ENCODE measurements around the gene IARS1.

The IARS1 gene

DNA sequence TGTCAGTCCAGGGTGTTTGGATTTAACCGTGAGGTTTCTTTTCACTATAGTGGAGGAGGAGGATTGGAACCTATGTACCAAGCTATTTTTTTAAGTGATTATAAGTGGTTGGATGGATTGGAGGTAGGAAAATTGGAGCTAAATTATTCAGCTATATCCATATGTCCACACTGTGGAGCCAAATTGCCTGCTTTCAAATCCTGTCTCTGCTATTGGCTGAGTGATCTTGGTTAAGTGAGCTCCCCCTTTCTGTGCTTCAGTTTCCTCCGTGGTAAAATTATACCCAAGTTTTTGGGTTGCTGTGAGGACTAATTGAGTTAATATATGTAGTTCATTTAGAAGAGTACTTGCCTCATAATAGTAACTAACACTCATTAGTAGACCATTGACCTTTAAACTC is 34.7 kb upstream of the IARS1 start:
- no peak overlapping the region for H3K4me3 ChIP-seq (ENCODE audit: low read depth, low read length)
- TF ChIP-seq POLR2A (IDR thresholded peaks at IDR 0.05; ENCODE audit: extremely low read depth, insufficient read length) (no peak), MYC (IDR thresholded peaks at IDR 0.05; ENCODE audit: low read depth, low read length) (no peak), CTCF (IDR thresholded peaks at IDR 0.05; ENCODE audit: low read depth, low read length) (no peak)
- TF ChIP-seq, protein P1, sequence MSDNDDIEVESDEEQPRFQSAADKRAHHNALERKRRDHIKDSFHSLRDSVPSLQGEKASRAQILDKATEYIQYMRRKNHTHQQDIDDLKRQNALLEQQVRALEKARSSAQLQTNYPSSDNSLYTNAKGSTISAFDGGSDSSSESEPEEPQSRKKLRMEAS (IDR thresholded peaks at IDR 0.05; ENCODE audit: low read depth, low read length): no peak
- peak; percentile 47 for DNase-seq (ENCODE audit: low read depth)

DNA sequence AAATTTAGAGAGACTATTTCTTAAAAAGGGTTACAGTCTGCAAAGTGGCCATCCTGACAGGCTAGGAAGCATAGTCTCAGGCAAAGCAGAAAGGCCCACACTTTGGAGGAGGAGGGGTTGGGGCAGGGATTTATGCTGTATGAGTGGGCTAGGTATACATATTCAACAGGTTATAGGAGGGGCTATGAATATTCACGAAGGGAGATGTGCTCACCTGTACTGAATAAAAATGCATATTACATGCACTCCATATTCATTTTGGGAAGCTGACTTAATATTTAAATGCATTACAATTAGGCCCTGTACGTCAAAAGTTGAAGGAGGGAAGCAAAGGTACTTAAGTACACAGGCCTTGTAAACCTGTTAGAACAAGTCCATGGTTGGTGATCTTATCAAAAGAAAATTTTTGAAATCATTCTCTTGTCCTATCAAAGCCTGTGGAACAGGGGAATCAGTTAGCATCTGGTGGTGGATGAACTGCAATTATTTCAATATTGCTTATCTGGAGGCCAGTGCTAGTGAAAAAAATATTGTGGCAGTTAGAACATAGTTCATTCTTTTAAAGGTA is 33.9 kb upstream of the IARS1 start:
- DNase-seq (ENCODE audit: low read depth): no peak
- peak overlapping the region; percentile 90 for H3K4me3 ChIP-seq (ENCODE audit: low read depth, low read length)
- TF ChIP-seq MYC (IDR thresholded peaks at IDR 0.05; ENCODE audit: low read depth, low read length): no peak
- TF ChIP-seq, protein P1 (IDR thresholded peaks at IDR 0.05; ENCODE audit: low read depth, low read length): no peak
- TF ChIP-seq POLR2A (IDR thresholded peaks at IDR 0.05; ENCODE audit: extremely low read depth, insufficient read length): no peak
- TF ChIP-seq CTCF (IDR thresholded peaks at IDR 0.05; ENCODE audit: low read depth, low read length): no peak

DNA sequence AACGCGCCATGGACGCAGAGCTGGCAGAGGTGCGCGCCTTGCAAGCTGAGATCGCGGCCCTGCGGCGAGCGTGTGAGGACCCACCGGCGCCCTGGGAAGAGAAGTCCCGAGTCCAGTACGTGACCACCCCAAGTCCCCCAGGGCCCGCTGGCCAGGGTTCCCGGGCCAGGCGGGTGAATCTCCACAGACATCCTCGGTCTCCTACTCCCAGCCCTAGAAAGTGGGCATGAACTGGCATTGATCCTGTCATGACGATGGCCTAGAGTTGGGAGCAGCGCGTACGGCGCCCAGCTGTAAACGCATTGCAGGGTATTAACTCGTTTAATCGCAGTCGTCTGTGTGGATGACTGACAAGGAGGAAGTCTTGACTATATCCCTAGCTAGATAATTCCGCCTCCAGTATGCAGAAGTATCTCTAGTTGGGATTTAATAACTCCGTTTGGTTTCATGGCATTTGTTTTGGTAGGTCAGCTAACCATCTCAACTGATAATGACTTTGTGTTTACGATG is 32.5 kb upstream of the IARS1 start:
- DNase-seq (ENCODE audit: low read depth): peak; percentile 74
- H3K4me3 ChIP-seq (ENCODE audit: low read depth, low read length): peak overlapping the region; percentile 90
- TF ChIP-seq, protein P1 (IDR thresholded peaks at IDR 0.05; ENCODE audit: low read depth, low read length): no peak
- no peak for TF ChIP-seq MYC (IDR thresholded peaks at IDR 0.05; ENCODE audit: low read depth, low read length)
- TF ChIP-seq CTCF (IDR thresholded peaks at IDR 0.05; ENCODE audit: low read depth, low read length): no peak
- no peak for TF ChIP-seq POLR2A (IDR thresholded peaks at IDR 0.05; ENCODE audit: extremely low read depth, insufficient read length)

GRCh38 chr9:92325269-92325990 is 31.9 kb upstream of the IARS1 start, which contains the start of the genes CENPP and NOL8:
CENPP (plus strand) TSS chr9:92325953.
NOL8 (minus strand) TSS chr9:92325350; CDS start chr9:92324161, 1,189 bp downstream.
- DNase-seq (ENCODE audit: low read depth): peak; percentile 90
- TF ChIP-seq, protein P1 (IDR thresholded peaks at IDR 0.05; ENCODE audit: low read depth, low read length): peak; percentile 92
- TF ChIP-seq MYC (IDR thresholded peaks at IDR 0.05; ENCODE audit: low read depth, low read length): peak; percentile 98
- TF ChIP-seq POLR2A (IDR thresholded peaks at IDR 0.05; ENCODE audit: extremely low read depth, insufficient read length): peak; percentile 76
- no peak for TF ChIP-seq CTCF (IDR thresholded peaks at IDR 0.05; ENCODE audit: low read depth, low read length)
- H3K4me3 ChIP-seq (ENCODE audit: low read depth, low read length): peak within 1 kb of the TSS; percentile 90

GRCh38 chr9:92324889-92325268 is 31.4 kb upstream of the IARS1 start:
- TF ChIP-seq CTCF (IDR thresholded peaks at IDR 0.05; ENCODE audit: low read depth, low read length) (no peak), MYC (IDR thresholded peaks at IDR 0.05; ENCODE audit: low read depth, low read length) (no peak)
- TF ChIP-seq, protein P1 (IDR thresholded peaks at IDR 0.05; ENCODE audit: low read depth, low read length): no peak
- peak overlapping the region; percentile 90 for H3K4me3 ChIP-seq (ENCODE audit: low read depth, low read length)
- DNase-seq (ENCODE audit: low read depth): no peak
